HG02973 (cell line): Measurements from ENCODE around the gene GRK5.

ENCODE experiments used
- ATAC-seq: cut with Tn5 transposase; IDR thresholded peaks from one replicate; pipeline ENCODE4 v1.9.1; 2021; ENCODE audit warnings: moderate library complexity; ENCODE audit not compliant: unreplicated experiment

Gene GRK5

GRCh38 chr10:119314061-119314460, 106.7 kb downstream of the GRK5 start:
- no peak for ATAC-seq

- ATAC-seq = no peak
These were observed 107.1 kb downstream of the GRK5 start for GRCh38 chr10:119314486-119314885.

GRCh38 chr10:119315128-119316001, 108.0 kb downstream of the GRK5 start:
- peak; percentile 49 for ATAC-seq

- no peak for ATAC-seq
These were observed 108.6 kb downstream of the GRK5 start for GRCh38 chr10:119316002-119316358.

DNA sequence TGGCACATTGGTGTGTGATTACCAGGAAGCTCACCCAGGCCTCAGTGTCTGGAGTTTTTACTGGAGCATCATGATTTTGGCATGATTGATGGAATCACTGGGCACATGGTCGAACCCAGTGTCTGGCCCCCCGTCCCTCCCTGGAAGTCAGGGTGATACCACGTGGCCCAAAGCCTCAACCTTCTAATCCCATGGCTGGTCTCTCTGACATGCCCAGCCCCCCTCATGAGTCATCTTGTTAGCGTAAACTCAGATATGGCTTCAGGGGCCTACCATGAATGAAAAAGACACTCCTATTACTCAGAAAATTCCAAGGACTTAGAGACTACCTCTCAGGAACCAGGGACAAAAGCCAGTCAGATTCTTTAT, 109.3 kb downstream of the GRK5 start:
- ATAC-seq = no peak

DNA sequence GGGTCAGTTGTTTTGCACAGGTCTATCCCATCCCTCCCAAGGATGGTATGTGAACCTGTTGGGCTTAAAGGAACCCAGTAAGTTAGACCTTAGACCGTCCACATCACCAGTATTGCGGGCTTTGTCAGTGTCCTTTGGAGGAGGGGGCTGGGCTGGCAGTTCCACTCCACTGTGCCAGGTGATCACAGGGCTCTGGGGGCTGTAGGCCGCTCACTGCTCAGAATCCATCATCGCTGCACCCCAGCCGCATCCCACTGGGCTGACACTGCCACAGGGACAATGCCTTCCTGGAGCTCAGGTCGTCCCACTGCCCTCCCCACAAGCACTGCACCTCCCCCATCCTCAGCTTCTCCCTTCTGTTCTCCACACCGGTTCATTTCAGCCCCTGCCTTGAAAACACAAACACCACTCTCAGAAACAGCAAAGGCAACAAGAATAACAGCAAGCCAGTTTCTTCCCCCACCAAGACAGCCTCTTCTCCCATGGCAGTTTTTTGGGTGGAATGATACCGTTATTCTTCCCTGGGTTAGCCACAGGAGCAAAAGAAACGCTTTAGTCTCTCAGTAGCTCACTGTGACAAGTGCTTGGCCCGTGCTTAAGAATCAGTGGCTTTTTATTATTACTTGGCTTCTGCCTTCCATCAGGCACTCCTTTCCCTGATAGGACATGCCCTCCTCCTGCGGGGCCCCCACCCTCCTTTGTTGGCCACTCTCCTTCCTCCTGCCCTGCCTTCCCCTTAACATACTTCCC, 111.2 kb downstream of the GRK5 start:
- no peak for ATAC-seq

DNA sequence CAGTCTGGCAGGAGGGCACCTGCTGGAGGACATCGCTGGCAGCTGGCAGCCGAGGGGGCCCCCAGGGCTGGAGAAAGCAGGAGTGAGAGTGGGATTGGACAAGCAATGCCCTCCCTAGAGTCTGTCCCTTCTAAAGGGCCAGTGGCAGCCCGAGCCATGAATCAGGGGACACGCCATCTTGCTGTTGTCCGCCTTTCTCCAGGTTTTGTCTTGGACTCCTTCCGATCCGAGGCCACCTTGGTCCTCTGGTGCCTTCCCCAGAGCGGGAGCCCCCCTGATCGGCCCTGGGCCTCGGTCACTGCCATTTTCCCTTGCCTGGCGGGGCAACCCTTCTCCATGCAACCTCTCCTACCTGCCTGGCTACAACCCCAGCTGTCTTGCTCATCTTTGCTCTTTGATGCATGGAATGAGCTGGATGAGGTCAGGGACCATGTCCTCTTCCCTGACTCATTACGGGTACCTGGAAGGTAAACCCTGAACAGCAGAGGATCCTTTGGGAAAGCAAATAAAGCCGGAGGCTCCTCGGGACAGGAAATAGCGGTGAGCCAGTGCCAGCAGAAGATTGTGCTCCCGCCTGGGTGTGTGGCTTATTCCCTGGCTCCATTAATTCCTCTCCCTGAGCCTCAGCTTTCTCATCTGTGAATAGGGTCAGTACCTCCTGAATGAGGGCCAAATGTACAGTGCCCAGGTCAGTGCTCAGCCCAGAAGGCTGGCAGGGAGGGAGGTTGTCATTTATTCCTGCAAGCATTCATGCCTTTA, 112.0 kb downstream of the GRK5 start:
- no peak for ATAC-seq

DNA sequence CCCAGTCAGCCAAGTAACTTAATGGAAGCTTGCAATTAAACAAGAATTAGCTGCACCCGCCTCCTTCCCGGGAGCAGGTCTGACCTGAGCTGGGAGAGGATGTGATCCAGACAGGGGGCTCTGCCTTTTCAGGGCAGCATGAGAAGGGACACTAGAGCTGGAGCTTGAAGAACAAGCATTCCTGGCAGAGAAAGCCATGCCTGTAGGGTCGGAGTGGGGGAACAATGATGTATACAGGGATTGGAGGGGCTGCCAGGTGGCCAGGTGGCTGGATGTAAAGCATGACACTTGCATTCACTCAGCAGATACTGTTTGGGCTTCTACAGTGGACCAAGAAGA, 112.5 kb downstream of the GRK5 start:
- ATAC-seq = no peak

- ATAC-seq = no peak
These were observed 113.6 kb downstream of the GRK5 start for GRCh38 chr10:119320981-119321380.

GRCh38 chr10:119323085-119324016, 116.0 kb downstream of the GRK5 start:
- ATAC-seq = no peak

GRCh38 chr10:119325131-119325530, 117.8 kb downstream of the GRK5 start:
- ATAC-seq = no peak

GRCh38 chr10:119326167-119326566, 118.8 kb downstream of the GRK5 start:
- no peak for ATAC-seq

DNA sequence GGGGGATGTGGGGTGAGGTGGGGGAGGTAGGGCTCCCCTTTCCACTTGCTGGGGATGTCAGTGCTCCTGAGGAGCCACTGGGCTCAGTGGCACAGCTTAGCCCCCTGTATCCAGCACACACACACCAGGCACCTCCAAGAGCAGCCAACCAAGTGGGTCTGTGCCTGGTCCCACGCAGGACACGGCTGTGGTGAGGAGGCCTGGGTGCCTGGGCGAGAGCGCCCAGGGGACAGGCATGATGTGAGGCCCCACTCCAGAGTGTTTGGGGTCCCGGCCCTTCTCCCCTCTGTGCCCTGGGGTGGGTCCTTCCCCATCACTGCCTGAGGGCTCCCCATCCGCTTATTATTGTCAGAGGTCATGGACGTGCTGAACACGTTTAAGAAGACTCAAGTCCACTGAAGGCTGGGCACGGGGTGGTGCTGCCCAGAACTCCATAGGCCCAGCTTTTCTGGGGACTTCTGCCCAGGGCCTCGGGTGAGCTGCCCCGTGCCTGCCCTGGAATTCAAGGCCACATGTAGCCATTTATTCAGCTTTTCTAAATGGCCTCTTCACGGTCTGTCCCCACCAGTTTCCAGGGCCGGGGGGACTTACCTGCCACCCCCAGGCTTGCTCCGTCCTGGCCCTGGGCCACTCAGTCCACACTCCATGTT, 119.8 kb downstream of the GRK5 start:
- ATAC-seq = no peak

- ATAC-seq = no peak
These were observed 120.9 kb downstream of the GRK5 start for GRCh38 chr10:119328223-119328622.

GRCh38 chr10:119330342-119330741, 123.0 kb downstream of the GRK5 start:
- ATAC-seq = no peak

DNA sequence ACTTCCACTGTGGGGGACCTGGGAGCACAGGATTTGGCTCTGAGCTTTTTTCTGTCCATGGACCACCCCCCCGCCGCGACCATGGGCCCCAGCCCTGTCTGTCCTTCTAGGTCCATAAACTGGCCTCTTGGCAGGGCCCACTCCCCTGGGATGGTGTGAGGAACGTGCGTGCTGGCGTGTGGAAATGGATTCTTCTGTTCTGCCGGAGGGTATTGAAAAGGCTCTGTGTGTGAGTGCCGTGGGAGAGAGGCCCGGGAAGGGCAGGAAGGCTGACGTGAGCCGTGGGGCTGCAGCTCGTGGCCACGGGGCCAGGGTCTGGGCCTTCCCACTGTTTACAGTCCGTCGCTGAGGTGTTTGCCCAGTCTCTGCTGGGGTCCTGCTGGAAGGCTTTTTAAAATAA, 123.7 kb downstream of the GRK5 start:
- no peak for ATAC-seq

GRCh38 chr10:119333146-119333792, 125.9 kb downstream of the GRK5 start:
- no peak for ATAC-seq

- ATAC-seq = no peak
These were observed 128.4 kb downstream of the GRK5 start for GRCh38 chr10:119335671-119336353.

DNA sequence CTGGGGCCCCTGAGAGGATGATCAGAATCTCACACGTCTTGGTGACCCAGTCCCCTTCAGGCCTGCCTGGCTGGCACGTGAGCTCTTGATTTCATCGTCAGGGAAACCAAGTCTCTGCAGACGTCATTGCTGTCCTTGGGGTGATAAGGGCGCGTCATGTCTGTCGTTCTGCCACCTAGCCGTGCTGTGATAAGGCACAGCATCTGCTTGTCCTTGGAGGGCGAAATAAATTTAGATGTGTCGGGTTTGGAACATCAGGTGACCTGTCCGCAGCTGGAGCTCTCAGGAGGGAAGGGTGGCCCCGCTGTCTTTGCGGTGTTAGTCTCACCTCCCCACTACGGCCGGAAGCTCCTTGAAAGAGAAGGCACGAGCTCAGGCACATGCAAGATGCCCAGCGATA, 129.2 kb downstream of the GRK5 start:
- ATAC-seq = no peak
